HG02763 (cell line): ENCODE measurements around the gene SLC9A8.
"Not testable (repeated sequence)": the region's sequence is repeated elsewhere in the genome, so short reads cannot be mapped to it uniquely, and the experiment has no call there.

Source experiments
- ATAC-seq: cut with Tn5 transposase; IDR thresholded peaks from one replicate; pipeline ENCODE4 v1.9.1; 2021; ENCODE audit warnings: mild to moderate bottlenecking, moderate library complexity; ENCODE audit not compliant: unreplicated experiment

Gene SLC9A8

GRCh38 chr20:49891476-49892110 lies 79.0 kb downstream of the SLC9A8 start:
- no peak for ATAC-seq

DNA sequence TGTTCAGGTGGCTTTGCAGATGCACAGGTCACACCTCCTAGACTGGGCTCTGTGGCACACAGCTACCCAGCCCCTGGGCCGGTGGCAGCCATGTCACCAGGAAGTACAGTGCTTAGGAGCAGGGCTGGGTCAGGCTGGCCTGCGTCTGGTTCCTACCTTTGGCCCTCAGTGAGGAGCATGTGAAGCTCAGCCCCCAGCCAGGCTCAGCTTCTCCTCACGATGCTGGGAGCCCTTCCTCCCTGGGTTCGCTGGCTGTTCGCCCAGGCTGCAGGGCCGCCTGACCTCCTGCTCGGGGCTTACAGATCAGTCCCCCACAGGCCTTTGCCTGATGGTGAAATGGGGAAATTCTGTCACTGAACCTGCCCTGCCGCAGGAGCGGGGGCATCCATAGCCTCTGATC lies 79.6 kb downstream of the SLC9A8 start:
- ATAC-seq = no peak

GRCh38 chr20:49892817-49893216 lies 80.2 kb downstream of the SLC9A8 start:
- ATAC-seq = no peak

GRCh38 chr20:49893242-49894072 lies 80.8 kb downstream of the SLC9A8 start:
- no peak for ATAC-seq

DNA sequence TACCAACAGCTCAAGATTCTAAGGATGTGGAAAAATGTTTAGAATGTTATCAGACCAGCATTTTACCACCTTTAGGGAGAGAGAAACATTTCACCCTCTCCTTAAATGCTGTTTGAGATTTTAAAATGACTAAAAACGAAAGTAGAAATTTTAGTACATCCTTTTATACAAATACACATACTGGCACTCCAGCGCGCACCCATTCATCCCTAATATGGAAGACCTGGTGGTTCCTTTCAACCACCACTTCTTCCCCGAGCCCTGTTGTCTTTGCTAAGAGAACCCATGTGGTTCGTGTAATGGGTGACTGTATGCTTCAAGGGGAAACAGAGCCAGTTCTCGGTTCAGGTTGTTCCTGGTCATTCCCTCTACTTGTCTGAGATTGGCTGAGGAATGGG lies 81.4 kb downstream of the SLC9A8 start:
- no peak for ATAC-seq

DNA sequence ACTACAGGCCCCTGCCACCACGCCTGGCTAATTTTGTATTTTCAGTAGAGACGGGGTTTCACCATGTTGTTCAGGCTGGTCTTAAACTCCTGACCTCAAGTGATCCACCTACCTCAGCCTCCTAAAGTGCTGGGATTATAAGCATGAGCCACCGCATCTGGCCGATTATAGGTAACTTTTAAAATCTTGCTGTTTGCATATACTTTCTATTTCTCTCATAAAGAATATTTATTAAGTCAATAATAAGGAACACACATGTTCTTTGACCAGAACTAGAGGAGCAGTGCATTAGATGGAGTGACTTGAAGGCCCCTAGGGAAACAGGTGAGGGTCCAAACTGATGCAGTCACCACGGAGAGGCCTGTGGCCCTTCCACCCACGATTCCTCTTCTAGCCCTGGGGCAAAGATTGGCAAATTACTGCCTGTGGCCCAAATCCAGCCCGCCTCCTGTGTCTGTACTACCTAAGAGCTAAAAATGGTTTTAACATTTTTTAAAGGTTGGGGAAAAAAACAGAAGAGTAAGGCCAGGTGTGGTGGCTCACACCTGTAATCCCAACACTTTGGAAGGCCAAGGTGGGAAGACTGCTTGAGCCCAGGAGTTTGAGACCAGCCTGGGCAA lies 83.0 kb downstream of the SLC9A8 start:
- ATAC-seq = not testable (repeated sequence)

DNA sequence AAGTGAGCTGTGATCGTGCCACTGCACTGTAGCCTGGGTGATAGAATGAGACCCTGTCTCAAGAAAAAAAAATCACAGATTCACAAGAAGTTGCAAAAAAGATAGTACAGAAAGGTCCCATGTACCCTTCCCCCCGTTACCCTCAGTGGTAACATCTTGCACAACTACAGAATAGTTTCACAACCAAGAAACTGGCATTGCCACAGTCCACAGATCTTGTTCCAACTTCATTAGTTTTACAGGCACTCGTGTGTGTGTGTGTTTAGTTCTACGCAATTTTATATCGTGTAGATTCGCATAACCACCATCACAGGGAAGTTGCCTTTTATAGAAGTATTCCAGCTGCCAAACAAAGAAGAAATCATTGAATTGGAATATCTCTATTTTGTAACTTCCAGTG lies 83.6 kb downstream of the SLC9A8 start:
- no peak for ATAC-seq

DNA sequence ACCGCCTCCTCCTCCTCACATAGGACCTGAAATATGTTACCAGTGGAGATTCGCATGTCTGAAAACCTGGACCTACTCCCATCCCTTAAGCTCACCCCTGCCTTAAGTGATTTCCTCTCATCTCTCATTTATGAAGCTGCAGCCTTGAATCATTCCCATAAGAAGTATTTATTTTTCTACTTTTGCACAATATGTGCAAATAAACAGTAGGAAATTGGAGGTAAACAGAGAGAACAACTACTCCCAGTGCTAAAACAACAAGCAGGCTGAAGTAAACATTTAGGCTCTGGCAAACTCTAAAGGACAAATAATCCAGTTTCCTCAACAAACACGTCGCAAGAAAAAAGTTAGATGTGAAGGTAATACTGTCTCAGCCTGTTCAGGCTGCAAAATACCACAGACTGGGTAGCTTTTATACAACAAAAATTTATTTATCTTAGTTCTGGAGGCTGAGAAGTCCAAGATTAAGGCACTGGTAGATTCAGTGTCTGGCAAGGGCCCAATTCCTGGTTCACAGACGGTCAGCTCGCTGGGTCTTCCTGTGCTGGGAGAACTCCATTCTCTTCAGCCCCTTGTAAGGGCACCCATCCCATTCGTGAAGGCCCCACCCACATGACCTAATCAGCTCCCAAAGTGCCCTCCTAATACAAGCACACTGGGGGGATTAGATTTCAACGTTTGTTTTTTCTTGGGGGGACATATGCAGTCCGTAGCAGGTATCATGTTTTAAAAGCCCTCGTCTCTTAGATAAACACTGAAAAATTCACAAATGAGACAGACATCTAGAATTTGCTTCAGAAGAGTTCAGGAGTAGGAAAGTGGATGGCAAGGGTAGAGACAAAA lies 87.1 kb downstream of the SLC9A8 start:
- no peak for ATAC-seq

GRCh38 chr20:49901588-49901987 lies 89.0 kb downstream of the SLC9A8 start:
- ATAC-seq = no peak

GRCh38 chr20:49904440-49905214 lies 92.0 kb downstream of the SLC9A8 start:
- ATAC-seq = no peak

- no peak for ATAC-seq
These were observed 92.9 kb downstream of the SLC9A8 start for GRCh38 chr20:49905415-49906091.

- no peak for ATAC-seq
These were observed 93.5 kb downstream of the SLC9A8 start for GRCh38 chr20:49906101-49906604.

DNA sequence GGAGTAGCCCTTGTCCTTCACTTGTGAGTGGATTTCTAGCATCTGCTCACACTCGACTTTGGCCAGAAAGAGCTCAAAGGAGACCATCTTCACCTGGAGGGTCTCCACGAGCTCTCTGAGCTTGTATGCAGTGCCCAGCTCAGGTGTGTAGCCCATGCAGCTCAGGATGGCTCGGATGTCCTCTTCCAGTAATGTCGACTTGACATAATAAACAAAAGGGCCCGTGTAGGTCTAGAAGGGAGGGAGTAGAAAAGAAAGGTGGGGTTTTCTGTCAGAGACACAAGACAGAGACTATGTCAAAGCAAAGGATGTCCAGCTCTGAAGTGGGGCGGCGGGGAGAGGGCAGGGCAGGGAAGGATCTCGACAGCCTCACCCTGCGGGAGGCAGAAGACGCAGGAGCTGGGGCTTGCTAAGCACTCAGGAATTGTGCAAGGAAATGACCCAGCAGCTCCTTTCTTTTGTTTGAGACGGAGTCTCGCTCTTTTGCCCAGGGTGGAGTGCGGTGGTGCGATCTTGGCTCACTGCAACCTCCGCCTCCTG lies 94.1 kb downstream of the SLC9A8 start:
- ATAC-seq = no peak

DNA sequence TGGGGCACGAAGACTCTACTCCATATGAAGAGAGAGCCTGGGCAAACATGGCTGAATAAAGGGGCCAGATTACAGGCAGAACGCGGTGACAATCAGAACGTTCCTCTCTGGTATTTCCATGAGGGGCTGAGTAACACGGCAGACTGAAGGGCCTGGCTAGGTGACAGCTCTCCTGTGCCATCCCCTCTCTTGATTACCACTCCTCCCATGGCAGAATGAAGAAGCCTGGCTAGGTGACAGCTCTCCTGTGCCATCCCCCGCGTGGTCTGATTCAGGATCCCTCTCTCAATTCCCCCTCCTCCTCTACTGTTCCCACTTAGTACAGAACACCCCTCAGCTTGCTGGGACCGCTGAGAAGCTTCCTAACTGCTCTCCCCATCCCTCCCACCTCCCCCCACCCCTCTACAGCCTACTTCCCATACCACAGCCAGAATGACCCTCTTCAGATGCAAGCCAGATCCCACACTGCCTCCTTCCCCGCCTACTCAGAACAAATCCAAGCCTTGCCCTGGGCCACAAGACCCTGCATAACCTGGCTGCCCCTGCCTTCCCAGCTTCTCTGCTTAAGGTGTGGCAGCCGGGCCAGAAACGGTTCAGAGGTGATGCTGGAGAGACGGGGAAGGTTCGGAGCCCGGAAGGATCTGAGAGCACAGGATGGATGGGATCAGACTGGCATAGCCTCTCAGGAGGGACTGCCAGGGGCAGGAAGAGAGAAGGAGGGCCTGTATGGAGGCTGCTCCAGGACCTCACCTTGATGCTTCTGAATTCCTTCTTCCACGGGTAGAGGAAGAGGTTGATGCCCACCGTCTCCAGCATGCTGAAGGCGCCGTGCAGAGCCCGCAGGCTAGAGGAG lies 95.0 kb downstream of the SLC9A8 start:
- no peak for ATAC-seq

DNA sequence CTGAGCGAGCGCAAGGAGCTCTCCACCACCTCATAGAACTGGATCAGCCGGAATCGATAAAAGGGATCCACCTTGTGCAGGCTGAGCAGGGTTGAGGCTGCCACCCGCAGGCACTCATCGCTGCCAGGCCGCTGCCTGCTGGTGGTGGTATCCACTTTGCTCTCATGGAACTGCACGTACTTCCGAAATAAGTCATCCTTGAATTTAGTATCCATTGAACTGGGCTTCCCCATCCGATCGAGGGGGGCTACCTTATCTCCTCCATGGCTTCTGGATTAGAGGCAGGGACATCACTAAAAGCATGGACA lies 95.6 kb downstream of the SLC9A8 start:
- ATAC-seq = no peak

DNA sequence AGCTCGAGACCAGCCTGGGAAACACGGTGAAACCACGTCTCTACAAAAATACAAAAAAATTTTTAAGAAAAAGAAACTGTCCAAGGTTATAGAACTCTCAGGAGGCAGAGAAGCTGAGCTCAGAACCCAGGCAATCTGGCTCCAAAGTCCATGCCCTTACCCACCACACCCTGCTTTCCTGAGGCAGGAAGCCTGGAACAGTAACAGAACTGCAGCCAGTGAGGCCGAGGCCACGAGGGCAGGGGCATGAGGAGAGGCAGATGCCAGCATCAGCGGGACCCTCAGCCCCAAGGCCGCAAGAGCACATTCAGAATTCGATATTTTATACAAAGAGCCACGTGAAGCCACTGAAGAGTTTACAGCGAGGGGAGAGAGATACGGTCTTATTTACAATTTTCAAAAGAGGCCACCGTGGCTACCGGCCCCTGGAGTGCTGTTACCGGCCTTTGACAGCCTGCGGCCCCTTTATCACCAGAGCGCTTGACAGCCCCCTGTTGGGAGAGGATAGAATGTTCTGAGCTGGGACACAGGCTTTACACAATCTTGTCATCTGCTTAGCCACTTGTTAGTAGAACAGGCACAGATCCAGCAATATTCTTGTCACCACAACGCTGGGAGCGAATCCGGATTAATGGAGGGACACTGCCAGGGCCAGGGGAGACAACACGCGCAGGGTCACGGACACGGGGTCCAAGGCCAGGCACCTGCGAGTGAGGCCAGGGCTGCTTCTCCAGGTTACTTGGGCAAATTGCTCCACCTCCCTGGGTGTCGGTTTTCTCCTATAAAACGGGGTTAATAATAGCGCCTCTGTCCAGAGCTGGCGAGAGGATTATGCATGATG lies 97.1 kb downstream of the SLC9A8 start:
- ATAC-seq = no peak

DNA sequence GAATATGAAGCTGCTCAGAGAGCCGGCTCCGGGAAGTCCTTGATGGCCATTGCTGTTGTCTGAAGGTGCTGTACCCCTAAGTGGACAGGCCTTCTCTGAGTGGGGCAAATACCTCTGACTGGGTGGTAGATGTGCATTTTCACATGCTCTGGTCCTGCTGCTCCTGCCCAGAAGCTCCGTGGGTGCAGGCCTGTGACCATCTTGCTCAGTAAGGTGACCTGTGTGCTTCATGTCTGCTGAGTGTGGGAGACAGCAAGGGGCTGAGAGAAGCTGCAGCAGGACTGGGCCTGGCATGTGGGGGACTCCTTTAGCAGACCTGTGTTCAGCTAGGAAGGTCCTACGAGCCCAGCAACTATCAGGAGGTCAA lies 97.7 kb downstream of the SLC9A8 start:
- ATAC-seq = no peak
